HG03139 (cell line): ENCODE measurements around the gene MTHFD1L.
"Not testable (repeated sequence)": the region's sequence is repeated elsewhere in the genome, so short reads cannot be mapped to it uniquely, and the experiment has no call there.

Experiments used
- ATAC-seq: cut with Tn5 transposase; IDR thresholded peaks from one replicate; pipeline ENCODE4 v1.9.1; 2021; ENCODE audit not compliant: unreplicated experiment

Gene MTHFD1L

GRCh38 chr6:151012321-151013294 is 147.1 kb downstream of the MTHFD1L start:
- ATAC-seq, result no peak

- ATAC-seq, result peak; percentile 58
Observed at GRCh38 chr6:151014404-151015100, 149.1 kb downstream of the MTHFD1L start.

GRCh38 chr6:151015101-151015700 is 149.7 kb downstream of the MTHFD1L start:
- no peak for ATAC-seq

GRCh38 chr6:151016107-151016506 is 150.6 kb downstream of the MTHFD1L start:
- no peak for ATAC-seq

- no peak for ATAC-seq
Observed at GRCh38 chr6:151018046-151018445, 152.5 kb downstream of the MTHFD1L start.

GRCh38 chr6:151018911-151019782 is 153.6 kb downstream of the MTHFD1L start:
- no peak for ATAC-seq

GRCh38 chr6:151021896-151022295 is 156.4 kb downstream of the MTHFD1L start:
- no peak for ATAC-seq

- no peak for ATAC-seq
Observed at GRCh38 chr6:151022492-151022891, 157.0 kb downstream of the MTHFD1L start.

GRCh38 chr6:151023342-151023741 is 157.8 kb downstream of the MTHFD1L start:
- ATAC-seq, result no peak

- ATAC-seq, result no peak
Observed at GRCh38 chr6:151024597-151024996, 159.1 kb downstream of the MTHFD1L start.

- no peak for ATAC-seq
Observed at GRCh38 chr6:151025076-151025475, 159.6 kb downstream of the MTHFD1L start.

- ATAC-seq, result no peak
Observed at GRCh38 chr6:151026041-151026663, 160.7 kb downstream of the MTHFD1L start.

- ATAC-seq, result no peak
Observed at GRCh38 chr6:151027295-151027747, 161.8 kb downstream of the MTHFD1L start.

GRCh38 chr6:151027936-151028838 is 162.7 kb downstream of the MTHFD1L start:
- no peak for ATAC-seq

GRCh38 chr6:151029970-151030369 is 164.5 kb downstream of the MTHFD1L start:
- ATAC-seq, result no peak

GRCh38 chr6:151032034-151032433 is 166.5 kb downstream of the MTHFD1L start:
- no peak for ATAC-seq

- no peak for ATAC-seq
Observed at GRCh38 chr6:151034825-151035781, 169.6 kb downstream of the MTHFD1L start.

GRCh38 chr6:151036211-151036721 is 170.8 kb downstream of the MTHFD1L start:
- ATAC-seq, result not testable (repeated sequence)
